ENCODE data around the gene DYNLT4.
"Not testable (repeated sequence)": the region's sequence is repeated elsewhere in the genome, so short reads cannot be mapped to it uniquely, and the experiment has no call there.

Gene DYNLT4

DNA sequence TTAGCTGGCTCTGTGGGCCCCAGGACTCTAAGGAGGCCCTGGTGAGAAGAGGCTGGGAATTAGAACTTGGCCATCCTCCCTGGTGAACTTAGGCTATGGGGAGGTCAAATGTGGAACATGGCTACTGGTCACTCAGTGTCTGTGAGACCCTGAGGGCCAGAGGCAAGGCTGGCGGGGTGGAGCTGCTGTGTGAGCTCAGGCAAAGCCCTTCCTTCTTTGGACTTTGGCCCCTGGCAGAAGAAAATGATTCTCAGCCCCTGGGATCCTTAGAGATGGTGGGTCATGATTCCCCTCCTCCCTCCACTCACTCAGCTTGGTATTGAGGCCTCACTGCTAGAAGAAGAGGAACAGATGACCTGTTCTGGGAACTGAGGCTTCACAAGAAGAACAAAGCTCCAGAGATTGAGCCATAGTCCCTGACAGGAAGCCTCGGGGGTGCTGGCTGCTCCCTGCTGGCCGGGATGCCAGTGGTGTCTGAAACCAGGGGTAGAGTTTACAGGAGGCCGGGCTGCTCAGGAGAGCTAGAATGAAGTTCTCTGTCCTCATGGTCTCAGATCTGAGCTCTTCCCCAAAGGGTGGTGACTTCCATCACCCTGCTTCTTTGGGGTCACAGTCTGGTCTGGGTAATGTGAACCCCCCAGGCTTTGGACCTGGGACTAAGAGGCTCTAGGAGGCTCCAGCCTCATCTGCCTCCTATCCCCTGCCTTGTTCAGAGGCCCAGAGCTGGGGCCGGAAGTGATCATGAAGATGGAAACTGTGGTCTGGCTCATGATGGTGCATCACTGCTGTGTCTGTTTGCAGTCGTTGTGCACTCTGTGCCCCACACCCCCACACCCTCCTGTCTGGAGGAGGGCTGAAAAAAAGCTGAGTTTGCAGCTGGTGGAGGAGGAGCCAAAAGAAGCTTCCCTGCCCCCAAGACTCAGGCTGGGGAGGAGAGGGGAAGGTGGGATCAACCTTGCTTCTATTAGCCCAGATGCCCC lies 2.1 kb upstream of the DYNLT4 start:
- DNase-seq: peak in 1 of 2 donors; percentile 33

DNA sequence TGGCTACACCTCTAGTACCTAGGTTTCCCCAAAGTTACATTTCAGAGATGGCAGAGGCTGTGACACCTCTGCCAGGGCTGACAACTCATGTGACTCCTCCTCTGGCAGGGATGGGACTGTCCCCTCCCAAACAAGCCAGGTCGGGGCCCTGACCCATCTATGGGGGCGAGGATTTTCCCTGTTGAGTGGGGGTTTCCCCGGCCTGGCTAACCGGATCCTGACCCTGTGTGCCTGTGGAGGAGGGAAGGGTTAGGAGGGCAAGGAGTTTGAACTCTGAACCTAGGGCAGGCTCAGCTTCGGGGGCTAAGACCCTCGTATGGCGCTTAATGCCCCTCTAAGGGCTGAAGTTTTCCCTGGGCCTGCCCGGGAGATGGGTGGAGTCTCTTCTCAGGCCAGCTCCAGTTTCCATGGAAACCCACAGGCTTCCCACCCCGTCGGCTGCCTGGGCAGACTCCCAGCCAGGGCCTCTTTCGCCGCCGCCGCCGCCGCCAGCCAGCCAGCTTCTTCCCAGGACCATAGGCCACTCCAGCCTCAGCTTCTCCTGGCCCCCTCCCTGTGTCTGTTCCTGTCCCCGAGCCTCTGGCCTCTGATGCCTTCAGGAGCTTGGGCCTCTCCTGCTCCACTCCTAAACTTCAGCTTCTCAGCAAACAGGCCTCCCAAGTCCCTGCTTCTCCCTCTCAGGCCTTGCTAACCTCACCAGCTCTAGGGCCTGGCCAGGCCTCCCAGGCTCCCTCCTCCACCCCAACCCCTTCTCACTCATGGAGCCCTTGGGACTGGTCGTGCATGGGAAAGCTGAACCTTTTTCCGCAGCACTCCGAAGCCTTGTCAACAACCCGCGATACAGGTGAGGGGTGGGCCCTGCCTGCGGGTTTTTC lies 1.1 kb upstream of the DYNLT4 start, which contains the start of gene BTBD19:
Gene BTBD19, plus strand, starts transcription at position 461 of the 875 bp plus-strand sequence. Its CDS starts 298 bp downstream, at position 759.
- DNase-seq: peak; percentile 57 to 70

DNA sequence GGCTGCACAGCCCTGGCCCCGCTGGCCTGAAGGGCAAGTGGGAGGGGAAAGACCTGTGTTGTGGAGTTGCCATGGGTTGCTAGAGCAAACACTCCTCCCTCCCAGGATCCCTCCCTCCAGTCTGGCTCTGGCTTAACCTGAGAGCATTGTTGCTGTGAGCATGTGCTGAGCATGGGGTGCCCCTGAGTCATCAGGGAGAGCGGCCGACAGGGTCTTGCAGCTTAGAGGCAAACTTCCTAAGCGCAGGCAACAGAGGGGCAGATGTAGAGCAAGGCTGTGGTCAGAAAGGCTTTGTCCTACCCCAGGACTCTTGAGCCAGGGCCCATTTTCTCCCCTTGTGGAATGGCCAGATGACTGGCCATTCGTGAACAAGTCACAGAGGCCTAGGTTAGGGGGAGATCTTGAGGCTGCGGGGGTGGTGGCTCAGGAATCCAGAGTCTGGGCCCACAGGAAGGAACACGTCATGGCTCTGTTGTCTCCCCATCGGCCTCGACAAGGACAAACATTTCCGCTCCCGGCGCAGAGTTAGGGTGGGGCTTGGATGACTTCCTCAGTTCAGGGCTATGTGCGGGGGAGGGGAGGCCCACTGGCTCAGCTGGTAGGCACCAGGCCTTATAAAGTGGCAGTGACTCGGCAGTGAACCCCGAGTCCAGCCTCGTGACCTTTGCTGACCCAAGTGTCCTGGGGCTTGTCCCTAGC lies 362 bp upstream of the DYNLT4 start:
- DNase-seq: peak; percentile 47 to 69

DNA sequence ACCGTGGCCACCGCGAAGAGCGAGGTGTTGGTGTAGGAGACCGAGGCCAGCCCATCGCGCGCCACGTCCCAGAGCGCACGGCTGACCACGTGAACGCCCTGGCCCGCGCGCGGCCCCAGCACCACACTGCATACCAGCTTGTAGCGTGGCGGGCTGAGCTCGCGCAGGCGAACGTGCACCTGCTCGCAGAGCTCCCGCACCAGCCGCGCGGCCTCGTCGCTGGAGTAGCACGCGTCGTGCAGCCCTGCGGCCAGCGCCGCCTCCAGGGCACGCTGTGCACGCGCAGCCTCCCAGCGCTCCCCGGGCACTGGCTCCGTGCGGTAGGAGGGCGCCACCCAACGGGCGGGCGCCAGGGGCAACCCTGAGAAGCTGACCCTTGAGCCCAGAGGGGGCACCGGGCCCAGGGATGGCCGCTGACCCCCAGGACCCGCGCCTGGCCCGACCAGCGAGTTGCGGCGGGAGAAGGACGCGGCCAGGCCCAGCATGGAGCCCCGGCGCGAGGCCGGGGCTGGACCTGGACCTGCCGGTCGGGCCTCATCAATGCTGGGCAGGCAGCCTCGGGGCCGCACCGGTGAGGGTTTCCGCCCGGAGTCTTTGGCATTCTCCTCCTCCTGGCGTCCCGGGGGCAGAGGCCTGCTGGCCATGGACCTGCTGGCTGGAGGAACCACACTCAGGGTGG lies 987 bp downstream of the DYNLT4 start:
- no peak for DNase-seq

DNA sequence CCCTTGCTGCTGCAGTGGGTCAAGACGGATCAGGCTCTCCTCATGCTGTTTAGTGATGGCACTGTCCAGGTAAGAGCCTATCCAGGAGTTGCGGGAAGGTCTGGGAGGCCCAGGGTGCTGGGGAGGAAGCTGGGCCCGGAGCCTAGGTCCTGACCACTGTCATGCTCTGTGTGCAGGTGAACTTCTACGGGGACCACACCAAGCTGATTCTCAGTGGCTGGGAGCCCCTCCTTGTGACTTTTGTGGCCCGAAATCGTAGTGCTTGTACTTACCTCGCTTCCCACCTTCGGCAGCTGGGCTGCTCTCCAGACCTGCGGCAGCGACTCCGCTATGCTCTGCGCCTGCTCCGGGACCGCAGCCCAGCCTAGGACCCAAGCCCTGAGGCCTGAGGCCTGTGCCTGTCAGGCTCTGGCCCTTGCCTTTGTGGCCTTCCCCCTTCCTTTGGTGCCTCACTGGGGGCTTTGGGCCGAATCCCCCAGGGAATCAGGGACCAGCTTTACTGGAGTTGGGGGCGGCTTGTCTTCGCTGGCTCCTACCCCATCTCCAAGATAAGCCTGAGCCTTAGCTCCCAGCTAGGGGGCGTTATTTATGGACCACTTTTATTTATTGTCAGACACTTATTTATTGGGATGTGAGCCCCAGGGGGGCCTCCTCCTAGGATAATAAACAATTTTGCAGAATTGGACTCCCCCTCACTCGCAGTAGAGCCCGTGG lies 1.7 kb downstream of the DYNLT4 start:
- DNase-seq: no peak

DNA sequence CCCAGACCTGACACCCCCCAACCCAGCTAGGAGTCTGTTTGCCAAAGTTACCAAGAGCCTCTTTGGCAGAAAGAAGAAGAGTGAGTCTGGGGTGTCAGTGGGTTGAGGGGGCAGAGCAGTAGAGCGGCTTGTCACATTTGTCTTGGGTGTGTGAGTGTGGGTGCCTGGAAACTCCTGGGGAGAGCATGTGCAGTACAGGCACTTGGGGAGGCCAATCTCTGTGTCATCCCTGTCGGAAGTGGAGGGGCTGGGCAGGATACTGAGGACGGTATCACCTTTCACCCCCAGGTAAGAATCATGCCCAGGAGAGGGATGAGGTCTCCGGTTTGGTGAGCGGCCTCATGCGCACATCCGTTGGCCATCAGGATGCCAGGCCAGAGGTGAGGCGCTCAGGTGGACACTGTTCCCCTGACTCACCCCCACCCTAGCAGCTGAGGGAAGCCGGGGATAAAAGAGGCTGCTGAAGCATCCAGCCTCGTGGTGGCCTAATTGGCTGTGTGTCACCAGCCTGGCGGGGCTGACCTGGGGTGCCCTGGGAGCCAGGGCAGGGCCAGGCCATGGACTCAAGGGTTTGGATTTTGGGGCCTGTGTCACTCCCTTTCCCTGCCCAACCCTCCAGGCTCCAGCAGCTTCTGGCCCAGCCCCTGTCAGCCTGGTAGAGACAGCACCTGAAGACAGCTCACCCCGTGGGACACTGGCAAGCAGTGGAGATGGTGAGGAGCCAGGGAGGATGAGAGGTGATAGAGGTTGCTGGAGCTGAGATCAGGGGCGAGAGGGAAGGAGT lies 3.6 kb downstream of the DYNLT4 start:
- no peak for DNase-seq

DNA sequence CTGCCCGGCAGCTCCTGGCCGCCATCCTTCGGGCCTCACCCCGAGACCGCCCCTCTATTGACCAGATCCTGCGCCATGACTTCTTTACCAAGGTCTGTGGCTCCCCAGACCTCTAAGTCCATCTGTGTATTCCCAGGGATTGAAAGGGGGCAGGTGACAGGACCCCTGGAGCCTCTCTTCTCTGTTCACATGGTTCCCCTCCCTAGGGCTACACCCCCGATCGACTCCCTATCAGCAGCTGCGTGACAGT lies 4.2 kb downstream of the DYNLT4 start:
- DNase-seq: no peak

DNA sequence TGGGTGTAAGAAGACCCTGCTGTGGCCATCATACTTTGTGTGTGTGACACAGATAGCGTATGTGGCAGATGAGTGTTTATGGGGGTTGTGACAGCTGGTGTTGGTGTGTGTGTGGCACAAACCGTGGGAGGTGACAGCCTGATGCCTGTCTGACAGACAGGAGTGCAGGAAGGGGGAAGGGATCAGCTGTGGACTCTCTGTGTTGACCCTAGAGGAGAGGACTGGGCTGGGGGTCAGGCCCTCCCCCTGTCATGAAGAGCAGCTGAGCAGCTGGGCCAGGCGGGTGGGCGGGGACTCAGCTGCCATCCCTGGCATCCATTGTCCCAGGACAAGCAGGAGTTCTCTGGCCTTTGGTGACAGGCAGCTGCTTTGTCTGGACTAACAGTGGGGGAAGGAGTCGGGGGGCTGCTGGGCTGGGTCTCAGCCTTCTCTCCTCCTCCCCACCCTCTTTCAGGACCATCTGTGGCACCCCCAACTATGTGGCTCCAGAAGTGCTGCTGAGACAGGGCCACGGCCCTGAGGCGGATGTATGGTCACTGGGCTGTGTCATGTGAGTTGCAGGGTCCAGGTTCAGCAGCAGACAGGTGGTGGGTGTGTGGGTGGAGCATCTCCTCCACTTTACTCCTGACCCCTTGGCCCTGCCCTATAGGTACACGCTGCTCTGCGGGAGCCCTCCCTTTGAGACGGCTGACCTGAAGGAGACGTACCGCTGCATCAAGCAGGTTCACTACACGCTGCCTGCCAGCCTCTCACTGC lies 4.7 kb downstream of the DYNLT4 start:
- DNase-seq: no peak

DNA sequence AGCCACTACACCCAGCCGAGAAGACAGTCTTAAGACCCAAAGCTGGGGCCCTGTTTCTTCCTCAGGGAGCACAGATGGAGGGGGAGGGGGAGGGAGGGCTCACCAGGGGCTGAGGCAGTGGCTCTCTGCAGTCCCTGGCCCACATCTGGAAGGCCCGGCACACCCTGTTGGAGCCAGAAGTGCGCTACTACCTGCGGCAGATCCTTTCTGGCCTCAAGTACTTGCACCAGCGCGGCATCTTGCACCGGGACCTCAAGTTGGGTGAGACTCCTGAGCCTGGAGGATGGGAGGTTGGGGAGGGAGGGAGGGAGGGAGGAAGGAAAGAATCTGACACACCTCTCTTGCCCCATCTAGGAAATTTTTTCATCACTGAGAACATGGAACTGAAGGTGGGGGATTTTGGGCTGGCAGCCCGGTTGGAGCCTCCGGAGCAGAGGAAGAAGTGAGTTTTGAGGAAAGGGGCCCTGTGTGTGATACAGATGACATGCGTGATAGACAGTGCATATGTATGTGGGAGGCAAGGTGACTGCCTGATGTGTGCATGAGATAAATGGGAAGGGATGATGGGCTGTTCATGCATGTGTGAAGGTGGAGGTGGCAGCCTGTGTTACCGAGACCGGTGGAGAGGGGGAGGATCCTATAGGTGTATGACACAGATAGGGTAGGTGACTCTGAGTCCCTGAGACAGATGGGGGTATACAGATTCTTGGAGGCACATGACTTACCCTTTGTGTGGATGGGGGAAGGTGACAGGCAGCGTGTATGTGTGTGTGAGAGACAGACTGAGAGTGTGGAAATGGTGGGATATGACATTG lies 5.5 kb downstream of the DYNLT4 start:
- no peak for DNase-seq

DNA sequence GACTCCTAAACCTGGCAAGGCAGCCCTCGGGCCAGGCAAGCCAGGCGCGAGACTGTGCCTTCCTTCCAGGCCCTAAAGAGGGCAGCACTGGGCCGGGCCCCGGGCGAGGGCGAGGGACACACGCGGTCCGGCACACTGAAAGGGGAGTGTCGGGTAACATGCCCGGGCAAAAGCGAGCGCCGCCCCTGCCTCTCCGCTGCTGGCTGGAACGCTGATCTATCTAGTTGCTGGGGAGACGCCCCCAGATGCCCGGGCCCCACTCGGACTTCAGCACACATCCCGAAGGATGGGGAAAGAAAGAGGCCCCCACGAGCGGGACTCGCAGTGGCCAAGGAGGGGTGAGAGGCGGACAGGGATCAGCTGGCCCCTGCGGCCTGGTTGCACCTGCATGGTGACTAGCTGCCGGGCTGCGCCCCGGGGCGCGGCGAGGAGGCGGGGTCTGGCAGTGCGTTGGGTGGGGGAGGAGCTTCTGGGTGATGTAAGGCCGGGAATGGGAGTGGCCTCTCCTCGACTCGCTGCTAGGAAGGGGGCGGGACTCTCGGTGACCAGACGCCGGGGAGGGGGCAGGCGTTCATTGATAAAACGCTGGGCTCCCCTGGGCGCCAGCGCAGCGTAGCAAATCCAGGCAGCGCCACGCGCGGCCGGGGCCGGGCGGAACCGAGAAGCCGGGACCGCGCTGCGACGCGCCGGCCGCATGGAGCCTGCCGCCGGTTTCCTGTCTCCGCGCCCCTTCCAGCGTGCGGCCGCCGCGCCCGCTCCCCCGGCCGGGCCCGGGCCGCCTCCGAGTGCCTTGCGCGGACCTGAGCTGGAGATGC lies 7.2 kb downstream of the DYNLT4 start, which contains the start of gene PLK3:
Gene PLK3, plus strand, starts transcription at position 608 of the 815 bp plus-strand sequence. Its CDS starts 87 bp downstream, at position 695.
- DNase-seq: peak; percentile 98 to 99

DNA sequence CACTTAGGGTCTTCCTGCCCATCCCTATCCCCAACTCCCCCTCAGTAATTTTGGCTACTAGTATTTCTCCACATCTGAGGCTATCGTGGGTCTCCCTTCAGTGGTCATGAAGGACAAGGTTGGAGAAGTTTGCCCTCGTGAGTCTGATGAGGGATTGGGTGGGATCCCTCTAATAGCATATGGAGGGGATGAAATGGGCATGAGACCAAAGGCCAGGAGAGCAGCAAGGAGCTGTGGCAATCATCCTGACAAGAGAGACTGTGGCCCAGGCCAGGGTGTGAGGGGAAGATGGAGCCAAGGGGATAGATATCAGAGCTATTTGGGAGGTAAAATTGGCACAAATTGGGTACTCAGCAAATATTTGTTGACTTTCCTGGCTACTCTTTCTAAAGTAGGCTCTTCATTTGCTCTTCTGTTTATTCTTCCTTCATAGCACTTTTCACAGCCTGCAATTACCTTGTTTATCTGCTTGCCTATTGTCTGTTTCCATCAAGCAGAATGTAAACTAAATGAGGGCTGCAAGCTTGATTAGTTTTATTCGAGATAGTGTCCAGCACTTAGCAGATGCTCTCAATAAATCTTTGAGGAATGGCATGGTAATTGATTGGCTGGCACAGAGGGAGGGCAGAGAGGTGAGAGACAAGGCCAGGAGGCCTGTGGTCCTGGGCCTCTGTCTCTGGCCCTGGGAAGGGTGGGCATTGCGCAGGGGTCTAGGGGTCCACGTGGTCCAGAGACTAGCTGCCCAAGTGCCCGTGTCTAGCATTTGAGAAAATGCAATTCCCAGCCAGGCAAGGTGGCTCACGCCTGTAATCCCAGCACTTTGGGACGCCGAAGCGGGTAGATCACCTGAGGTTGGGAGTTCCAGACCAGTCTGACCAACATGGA lies 8.4 kb downstream of the DYNLT4 start:
- no peak for DNase-seq

DNA sequence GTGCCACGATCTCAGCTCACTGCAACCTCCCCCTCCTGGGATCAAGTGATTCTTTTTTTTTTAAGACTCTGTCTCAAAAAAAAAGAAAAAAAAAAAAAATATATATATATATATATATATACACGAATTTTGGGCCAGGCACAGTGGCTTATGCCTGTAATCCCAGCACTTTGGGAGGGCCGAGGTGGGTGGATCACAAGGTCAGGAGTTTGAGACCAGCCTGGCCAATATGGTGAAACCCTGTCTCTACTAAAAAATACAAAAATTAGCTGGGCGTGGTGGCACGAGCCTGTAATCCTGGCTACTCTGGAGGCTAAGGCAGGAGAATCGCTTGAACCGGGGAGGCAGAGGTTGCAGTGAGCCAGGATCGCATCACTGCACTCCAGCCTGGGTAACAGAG lies 9.3 kb downstream of the DYNLT4 start:
- not testable (repeated sequence) for DNase-seq

DNA sequence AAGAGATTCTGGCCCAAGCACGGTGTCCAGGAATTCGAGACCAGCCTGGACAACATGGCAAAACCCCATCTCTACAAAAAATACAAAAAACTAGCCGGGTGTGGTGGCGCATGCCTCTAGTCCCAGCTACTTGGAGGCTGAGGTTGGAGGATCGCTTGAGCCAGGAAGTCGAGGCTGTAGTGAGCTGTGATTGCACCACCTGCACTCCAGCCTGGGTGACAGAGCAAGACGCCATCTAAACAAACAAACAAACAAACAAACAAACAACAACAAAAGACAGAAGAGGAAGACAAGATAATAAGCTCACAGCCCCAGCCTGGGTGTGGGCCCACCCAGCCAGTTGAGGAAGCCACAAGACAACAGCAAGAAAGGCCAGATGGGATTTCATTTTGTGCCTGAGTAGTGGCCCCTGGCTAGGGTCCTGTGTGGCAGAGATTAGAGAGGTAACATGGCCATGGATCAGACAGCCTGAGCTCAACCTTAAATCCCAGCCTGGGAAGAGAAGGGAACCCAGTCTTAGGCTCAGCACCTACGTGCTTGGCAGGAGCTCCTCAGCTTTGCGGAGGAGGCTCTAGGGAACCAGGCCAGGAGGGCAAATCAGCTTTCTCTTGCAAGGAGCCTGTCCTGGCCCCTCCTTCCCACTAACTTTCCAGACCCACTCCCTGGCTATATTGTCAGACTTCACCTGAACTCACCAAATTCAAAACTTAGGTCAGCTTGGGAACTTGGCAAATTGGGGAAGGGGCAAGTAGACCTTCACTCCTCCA lies 14.2 kb downstream of the DYNLT4 start:
- no peak for DNase-seq

DNA sequence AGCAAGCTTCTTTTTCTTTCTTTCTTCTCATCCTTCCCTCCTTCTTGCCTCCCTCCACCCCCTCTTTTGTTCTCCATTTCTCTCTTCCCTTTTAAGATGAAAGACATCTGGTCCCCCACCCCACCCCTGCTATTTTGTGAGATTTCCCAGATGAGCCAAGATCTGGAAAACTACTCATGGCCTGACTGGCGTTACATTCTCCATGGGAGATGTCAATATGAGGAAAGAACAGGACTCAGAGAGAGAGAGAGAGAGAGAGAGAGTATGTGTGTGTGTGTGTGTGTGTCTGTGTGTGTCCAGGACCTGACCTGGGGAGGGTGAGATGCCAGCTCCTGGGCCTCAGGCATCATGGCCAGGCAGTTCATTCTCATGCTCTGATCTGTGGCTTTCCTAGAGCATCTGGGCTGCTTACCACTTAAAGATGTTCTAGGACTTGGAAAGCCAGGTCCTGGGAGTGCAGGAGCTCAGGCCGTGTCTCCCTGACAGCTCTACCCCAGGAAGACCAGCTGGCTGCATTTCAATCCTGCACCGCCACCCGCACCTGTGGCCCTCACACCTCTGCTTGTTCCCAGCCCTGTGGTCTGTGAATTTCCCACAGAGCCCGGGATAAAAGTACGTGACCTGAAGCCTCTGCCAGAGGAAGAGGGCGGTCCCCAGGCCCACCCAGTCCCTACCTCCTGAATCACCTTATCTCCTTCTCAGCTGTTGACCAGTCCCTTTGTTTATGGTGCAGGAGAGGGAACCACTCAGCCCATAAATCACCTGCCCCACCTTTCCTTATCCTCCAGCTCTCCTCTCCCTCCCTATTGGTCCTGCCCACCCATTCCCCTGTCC lies 16.0 kb downstream of the DYNLT4 start:
- no peak for DNase-seq

DNA sequence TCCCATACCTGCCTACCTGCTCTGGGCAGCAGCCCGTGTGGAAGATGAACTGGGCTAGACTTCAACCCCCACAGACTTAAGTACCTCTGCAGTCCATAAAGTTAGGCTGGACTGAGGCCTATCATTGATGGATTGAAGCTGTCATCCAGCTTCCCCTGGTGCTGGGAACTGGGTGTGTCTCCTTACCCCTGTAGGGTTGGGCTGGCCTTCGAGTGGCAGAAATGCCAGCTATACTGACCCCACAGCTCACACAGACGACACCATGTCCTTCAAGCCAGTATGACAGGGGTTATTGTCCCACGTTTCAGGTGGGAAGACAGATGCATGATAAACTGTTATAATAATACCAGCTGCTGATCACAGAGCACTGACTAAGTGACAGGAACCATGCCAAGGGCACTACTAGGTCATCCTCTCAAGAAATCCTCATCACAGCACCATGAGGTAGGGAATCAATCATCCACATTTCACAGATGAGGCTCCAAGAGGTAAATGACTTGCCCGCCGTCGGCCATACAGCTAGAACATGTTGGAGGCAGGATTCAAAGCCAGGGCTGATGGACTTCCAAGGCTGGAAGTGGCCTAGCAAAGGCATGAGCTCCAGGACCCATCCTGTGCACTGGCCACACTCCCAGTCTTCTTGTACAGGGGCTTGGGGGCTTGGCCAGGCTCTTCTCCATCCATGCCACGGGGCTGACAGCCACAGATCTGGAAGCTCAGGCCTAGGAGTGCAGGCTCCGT lies 18.9 kb downstream of the DYNLT4 start, which contains the start of gene BEST4:
Gene BEST4, minus strand, starts transcription at position 51 of the 741 bp plus-strand sequence. CDS start 465 bp downstream, outside the sequence.
- no peak for DNase-seq

Data from hippocampal formation (tissue), 2 donors.